Keratinocyte (primary cell): Measurements from ENCODE around the gene CDKN1B.

Experiments
- CTCF ChIP-seq, 3 experiments: IDR thresholded peaks in 1 of 3; conservative IDR thresholded peaks in 1 of 3; optimal IDR thresholded peaks in 1 of 3; 2 replicates in 2 of 3; 3 replicates in 1 of 3; pipeline versions ENCODE3 to v1.5.1; 2011; ENCODE audit warnings: low read length in 3 of 3, mild to moderate bottlenecking in 3 of 3, moderate library complexity in 2 of 3, control low read depth in 1 of 3, inconsistent platforms in 1 of 3; ENCODE audit not compliant: insufficient read depth in 2 of 3; ENCODE audit errors: extremely low read depth in 1 of 3
- EZH2 ChIP-seq: IDR thresholded peaks from one replicate; pipeline ENCODE4 v1.6.1; 2012; ENCODE audit warnings: inconsistent platforms, mild to moderate bottlenecking, low read length, moderate library complexity

GRCh38 chr12:12719496-12719895 lies 2.3 kb downstream of the CDKN1B start:
- TF ChIP-seq CTCF (optimal IDR thresholded peaks at IDR 0.05 in 1 of 3, IDR thresholded peaks at IDR 0.05 in 1 of 3, conservative IDR thresholded peaks at IDR 0.05 in 1 of 3; ENCODE audit: extremely low read depth in 1 of 3, insufficient read depth in 2 of 3, low read length in 3 of 3) (no peak), EZH2 (no peak)
